Retinal pigment epithelial cell (primary cell): ENCODE measurements around the gene RFC2.
"Not testable (repeated sequence)": the region's sequence is repeated elsewhere in the genome, so short reads cannot be mapped to it uniquely, and the experiment has no call there.

Experiments
- DNase-seq: peaks from one replicate; pipeline ENCODE4 v3.0.0-alpha.2; 2010; ENCODE audit warnings: low read depth
- H3K4me3 ChIP-seq: 2 replicates; pipeline ENCODE4 v1.5.1; 2011; ENCODE audit warnings: mild to moderate bottlenecking, low read length, control low read depth, moderate library complexity
- TF ChIP-seq, protein P1 (sequence below): conservative IDR thresholded peaks from 2 replicates; pipeline ENCODE4 v1.5.1; 2011; ENCODE audit warnings: low read depth, low read length, control low read depth, inconsistent platforms

The RFC2 gene

GRCh38 chr7:74203956-74204618, 50.1 kb downstream of the RFC2 start:
- TF ChIP-seq, protein P1, sequence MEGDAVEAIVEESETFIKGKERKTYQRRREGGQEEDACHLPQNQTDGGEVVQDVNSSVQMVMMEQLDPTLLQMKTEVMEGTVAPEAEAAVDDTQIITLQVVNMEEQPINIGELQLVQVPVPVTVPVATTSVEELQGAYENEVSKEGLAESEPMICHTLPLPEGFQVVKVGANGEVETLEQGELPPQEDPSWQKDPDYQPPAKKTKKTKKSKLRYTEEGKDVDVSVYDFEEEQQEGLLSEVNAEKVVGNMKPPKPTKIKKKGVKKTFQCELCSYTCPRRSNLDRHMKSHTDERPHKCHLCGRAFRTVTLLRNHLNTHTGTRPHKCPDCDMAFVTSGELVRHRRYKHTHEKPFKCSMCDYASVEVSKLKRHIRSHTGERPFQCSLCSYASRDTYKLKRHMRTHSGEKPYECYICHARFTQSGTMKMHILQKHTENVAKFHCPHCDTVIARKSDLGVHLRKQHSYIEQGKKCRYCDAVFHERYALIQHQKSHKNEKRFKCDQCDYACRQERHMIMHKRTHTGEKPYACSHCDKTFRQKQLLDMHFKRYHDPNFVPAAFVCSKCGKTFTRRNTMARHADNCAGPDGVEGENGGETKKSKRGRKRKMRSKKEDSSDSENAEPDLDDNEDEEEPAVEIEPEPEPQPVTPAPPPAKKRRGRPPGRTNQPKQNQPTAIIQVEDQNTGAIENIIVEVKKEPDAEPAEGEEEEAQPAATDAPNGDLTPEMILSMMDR, result no peak
- DNase-seq, result no peak
- H3K4me3 ChIP-seq, result no peak overlapping the region

DNA sequence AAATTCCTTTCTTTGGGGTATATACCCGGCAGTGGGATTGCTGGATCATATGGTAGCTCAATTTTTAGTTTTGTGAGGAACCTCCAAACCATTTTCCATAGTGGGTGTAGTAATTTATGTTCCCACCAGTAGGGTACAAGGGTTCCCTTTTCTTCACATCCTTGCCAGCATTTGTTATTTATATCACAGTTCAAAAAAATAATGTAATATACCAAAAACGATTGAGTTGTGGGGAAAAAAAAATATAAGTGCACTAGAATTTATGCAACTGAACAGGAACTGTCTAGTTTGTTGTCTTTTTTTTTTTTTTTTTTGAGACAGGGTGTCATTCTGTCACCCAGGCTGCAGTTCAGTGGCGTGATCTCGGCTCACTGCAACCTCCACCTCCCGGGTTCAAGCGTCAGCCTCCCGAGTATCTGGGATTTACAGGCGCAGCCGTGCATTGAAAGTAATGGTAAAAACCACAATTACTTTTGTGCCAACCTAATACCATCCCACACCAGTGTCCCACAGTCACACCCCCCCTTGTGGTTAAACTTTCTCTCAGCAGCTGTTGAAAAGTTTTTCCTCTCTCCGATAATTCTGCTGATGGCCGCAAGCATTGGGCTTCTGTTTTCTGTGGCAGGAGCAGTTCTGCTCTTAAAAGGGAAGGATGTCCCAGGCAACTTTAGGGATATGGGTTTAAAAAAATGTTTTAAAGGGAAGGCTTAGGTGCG, 51.2 kb downstream of the RFC2 start:
- no peak for DNase-seq
- H3K4me3 ChIP-seq, result no peak overlapping the region
- TF ChIP-seq, protein P1, result peak; percentile 81

- no peak for DNase-seq
These were observed 54.4 kb downstream of the RFC2 start for GRCh38 chr7:74199551-74200355.

DNA sequence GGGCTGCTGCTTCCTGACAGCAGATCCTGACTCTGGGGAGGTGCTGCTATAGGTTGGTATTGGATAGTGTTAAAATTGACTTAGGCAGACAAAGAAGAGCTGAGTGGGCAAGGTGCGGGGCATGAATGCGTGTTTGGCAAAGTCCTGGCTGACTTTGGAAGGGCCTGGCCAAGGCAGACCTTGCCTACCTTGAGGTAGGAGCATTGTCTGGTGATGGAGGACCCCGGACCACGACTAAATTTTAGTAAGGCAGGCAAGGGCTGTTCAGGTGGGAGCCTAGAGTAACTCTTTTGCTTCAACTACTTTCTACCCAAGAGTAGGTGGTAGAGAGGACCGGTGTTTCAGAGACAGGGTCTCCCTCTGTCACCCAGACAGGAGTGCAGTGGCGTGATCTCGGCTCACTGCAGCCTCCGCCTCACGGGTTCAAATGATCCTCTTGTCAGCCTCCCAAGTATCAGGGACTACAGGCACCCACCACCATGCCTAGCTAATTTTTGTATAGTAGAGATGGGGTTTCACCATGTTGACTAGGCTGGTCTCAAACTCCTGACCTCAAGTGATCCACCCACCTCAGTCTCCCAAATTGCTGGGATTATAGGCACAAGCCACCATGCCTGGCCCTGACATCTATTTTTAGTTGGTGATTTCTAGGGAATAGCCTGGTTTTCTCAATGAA, 56.6 kb downstream of the RFC2 start:
- H3K4me3 ChIP-seq, result no peak overlapping the region
- TF ChIP-seq, protein P1, result no peak
- DNase-seq, result no peak

More at GRCh38 chr7:74199551-74200355, 54.4 kb downstream of the RFC2 start:
- TF ChIP-seq, protein P1, result no peak
- no peak overlapping the region for H3K4me3 ChIP-seq

DNA sequence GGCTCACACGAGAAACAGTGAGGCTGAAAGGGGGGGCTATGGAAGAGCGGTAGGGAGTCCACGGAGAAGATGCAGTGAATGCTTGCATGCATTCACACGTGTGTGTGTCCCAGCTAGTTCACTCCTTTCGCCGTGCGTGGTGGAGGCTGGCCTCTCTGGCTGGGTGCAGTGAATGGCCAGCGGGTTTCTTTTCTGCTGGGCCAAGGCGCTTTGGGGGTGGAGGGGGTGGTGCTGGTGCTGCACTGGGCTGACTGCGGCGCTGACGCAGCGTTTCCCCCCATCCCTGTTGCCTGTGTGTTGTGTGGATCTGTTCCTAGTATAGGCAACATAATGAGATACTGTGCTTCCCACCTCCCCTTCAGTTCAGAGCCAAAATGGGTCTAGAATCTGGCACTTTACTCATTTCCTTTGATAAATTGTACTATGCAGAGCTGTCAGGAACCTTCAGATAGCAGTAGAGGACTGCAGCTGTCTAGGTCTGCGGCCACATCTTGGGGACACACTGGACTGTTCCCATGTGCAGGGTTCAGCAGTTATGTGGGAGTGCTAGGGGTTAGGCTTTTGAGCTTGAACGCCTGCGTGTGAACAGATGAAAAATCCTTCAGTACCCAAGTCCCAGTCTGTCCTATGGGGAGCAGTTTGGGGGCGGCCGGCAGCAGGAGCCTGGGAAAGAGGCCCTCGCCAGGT, 58.1 kb downstream of the RFC2 start:
- DNase-seq, H3K4me3 ChIP-seq: not testable (repeated sequence)

- DNase-seq, H3K4me3 ChIP-seq: not testable (repeated sequence)
These were observed 58.9 kb downstream of the RFC2 start for GRCh38 chr7:74195139-74195860.

GRCh38 chr7:74194686-74195085, 59.5 kb downstream of the RFC2 start:
- no peak for DNase-seq
- H3K4me3 ChIP-seq, result no peak overlapping the region
- TF ChIP-seq, protein P1, result no peak
